LNCaP clone FGC (cell line): ENCODE data around the gene CHD5.

ENCODE experiments used
- DNase-seq: peaks from one replicate; pipeline ENCODE4 v3.0.0-alpha.2; 2011; ENCODE audit warnings: low read depth
- H3K4me3 ChIP-seq: 2 replicates; pipeline ENCODE4 v1.5.1; 2011; ENCODE audit warnings: mild to moderate bottlenecking, low read depth, low read length, control low read depth
- TF ChIP-seq, protein P1 (sequence below): IDR thresholded peaks from 2 replicates; pipeline ENCODE4 v1.5.1; 2012; ENCODE audit warnings: mild to moderate bottlenecking; ENCODE audit not compliant: control insufficient read depth, insufficient read depth; ENCODE audit errors: extremely low read depth

The CHD5 gene

DNA sequence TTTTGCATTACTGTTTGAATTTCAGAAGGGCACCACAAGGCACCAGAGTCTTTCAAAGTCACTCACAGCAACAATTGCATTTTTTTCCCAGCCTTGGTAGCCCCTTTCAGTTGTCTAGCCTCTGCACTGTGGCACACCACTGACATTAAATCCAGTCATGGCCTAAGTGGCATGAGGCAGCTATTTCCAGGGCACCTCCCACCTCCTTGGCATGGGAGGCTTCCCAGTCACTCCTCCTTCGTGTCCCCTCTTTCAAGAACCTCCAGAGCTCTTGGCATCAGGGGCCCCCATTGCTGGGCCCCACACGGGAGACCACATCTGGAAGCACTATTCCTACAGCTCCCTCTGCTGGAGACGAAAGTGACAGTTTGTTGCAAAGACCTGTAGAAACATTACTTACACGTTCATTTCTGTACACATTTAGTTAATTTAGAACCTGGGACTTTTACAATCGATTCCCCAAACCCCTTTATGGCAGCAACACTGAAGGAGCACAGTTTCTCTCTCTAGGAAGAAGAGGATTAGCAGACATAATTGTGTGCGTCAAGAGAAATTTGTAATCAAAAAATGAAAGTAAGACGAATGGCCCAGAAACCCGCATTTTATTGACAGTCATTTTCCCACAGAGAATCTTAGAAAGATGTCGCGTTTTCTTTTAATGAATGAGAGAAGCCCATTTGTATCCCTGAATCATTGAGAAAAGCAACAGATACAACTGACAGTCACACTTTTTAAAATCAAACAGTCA lies 5.7 kb upstream of the CHD5 start:
- TF ChIP-seq, protein P1, sequence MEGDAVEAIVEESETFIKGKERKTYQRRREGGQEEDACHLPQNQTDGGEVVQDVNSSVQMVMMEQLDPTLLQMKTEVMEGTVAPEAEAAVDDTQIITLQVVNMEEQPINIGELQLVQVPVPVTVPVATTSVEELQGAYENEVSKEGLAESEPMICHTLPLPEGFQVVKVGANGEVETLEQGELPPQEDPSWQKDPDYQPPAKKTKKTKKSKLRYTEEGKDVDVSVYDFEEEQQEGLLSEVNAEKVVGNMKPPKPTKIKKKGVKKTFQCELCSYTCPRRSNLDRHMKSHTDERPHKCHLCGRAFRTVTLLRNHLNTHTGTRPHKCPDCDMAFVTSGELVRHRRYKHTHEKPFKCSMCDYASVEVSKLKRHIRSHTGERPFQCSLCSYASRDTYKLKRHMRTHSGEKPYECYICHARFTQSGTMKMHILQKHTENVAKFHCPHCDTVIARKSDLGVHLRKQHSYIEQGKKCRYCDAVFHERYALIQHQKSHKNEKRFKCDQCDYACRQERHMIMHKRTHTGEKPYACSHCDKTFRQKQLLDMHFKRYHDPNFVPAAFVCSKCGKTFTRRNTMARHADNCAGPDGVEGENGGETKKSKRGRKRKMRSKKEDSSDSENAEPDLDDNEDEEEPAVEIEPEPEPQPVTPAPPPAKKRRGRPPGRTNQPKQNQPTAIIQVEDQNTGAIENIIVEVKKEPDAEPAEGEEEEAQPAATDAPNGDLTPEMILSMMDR = peak; percentile 51
- DNase-seq = no peak
- H3K4me3 ChIP-seq = no peak overlapping the region

- TF ChIP-seq, protein P1 = no peak
- no peak overlapping the region for H3K4me3 ChIP-seq
- DNase-seq = no peak
Observed at GRCh38 chr1:6185151-6185550, 5.0 kb upstream of the CHD5 start.

DNA sequence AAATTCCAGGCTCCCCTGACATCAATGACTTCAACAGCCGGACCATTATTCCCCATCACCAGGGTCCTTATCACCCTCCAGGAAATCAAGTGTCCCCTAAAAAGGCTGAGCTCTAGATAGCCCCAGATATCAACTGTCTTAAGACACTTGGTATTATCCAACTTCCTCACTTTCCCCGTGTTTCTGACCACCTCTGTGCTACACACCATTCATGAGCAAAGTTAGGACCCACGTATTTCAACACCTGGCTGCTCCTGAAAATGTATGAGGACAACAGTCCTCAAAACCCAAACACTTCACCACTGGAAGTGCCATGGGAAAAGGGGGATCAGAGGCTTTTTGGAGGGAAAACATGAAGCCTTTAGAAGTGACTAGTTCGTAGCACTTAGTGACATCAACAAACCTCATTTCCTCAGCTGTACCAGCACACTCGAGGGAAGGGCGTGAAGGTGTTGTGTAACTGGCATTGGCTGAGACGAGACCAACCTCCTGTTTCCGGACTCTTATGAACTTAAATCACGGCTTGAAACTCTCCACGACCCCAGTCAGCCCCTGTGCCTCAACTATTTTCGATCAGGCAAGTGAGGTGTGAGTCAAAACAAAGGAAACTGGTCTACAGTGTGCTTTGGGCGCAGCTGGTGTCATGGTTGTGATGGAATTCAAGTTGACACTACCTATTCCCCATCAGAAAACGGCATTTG lies 4.1 kb upstream of the CHD5 start:
- no peak for DNase-seq

DNA sequence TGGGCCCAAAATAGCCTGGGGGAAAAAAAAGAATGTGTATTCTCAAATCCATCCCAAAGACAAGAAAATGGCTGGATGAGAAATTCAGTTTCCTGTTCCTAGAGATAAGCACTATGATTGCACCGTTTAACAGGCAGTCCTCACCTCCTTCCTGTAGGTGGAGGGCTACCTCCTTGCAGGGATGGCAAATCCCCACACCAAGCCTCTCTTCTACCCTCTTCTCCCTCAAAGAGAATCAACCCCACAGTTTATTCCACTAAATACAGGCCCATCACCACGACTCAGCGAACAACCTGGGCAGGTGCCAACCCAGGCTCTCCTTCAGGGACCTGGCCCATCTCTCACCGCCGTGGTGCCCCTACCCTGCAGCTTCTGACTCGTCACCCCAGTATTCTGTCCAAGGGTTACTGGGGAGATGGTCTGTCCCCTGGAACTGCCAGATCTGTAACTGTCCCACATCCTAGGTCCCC lies 3.4 kb upstream of the CHD5 start:
- TF ChIP-seq, protein P1 = no peak
- no peak for DNase-seq
- H3K4me3 ChIP-seq = no peak overlapping the region

More for the DNA sequence above, 4.1 kb upstream of the CHD5 start:
- TF ChIP-seq, protein P1 = no peak
- no peak overlapping the region for H3K4me3 ChIP-seq

DNA sequence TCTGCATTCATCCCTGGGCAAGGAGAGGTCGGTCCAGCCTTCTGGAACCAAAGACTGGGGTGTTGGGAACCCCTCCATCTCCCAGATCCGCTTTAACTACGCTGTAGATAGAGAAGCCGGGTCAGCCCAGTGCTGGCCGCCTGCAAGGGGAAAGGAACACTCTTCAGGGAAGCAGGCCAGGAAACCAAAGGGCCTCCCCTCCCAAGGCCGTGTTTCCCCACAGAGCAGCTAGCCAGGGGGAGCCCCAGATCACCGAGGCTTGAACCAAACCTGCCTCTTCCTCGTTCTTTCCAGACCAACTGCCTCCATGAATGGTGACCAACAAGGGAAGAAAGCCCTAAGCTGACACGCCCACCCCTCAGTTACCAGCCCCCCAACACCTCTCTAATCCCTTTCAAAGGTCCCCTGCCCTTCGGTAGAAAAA lies 1.2 kb upstream of the CHD5 start:
- no peak overlapping the region for H3K4me3 ChIP-seq
- DNase-seq = no peak
- TF ChIP-seq, protein P1 = no peak

GRCh38 chr1:6180707-6181311 lies 688 bp upstream of the CHD5 start:
- H3K4me3 ChIP-seq = no peak overlapping the region
- DNase-seq = no peak
- TF ChIP-seq, protein P1 = no peak
